ENCODE data around the gene CHST13.

GRCh38 chr3:126484148-126484547, 39.8 kb upstream of the CHST13 start:
- no peak for TF ChIP-seq CTCF (IDR thresholded peaks at IDR 0.05)
- no peak for TF ChIP-seq POLR2A (IDR thresholded peaks at IDR 0.05)
